NCI-H1694 (cell line): ENCODE measurements around the gene NMT1.

Experiments
- DNase-seq: peaks from one replicate; lab custom pipeline; 2025; lab: John Stamatoyannopoulos, UW

The NMT1 gene

DNA sequence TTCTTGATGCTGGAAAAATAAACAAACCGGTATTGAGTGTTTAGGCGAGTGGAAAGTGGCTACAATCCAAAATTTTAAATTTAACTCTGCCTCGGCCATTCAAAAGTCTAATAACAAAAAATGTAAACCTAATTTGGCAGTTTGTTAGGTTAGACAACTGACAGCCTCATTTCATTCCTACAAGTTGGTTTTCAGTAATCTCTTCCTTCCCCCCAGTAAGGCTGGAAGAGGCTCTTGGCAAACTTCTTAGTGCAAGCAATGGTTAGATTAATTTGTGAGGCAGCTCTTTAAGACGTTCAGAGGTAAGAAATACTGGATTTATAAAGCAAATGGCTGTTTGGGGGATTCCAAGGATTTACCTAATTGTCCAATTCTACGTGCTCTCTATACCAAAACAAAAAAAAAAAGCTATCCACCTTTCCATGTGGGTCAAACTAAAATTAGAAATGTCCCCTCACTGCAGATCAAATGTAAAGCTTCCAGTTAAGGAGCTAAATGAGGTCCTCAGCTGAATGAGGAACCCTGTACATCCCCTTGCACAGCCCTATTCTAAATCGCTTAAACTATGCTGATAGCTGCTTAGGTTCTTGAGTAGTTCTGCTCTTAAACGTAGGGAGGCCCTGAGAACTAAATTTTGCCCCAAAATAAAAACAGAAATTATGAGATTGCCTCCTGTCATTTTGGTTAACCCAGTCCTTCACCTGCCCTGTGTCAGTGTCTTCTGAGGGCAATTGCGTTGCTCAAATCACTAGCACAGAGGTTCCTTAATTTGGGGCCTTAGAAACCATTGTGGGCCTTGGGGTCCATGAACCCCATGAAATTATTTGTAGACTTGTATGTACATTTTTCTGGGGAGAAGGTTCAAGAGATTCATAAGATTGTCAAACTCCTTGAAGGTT lies 90.0 kb downstream of the NMT1 start:
- no peak for DNase-seq

DNA sequence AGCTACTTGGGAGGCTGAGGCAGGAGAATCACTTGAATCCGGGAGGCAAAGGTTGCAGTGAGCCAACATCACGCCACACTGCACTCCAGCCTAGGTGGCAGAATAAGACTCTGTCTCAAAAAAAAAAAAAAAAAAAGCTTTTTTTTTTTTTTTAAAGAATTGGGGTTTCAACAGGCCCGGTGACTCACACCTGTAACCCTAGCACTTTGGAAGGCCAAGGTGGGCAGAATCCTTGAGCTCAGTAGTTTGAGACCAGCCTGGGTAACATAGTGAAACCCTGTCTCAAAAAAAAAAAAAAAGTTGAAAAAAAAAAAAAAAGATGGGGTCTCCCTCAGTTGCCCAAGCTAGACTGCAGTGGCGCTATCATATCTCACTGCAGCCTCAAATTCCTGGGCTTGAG lies 93.9 kb downstream of the NMT1 start:
- DNase-seq: no peak

DNA sequence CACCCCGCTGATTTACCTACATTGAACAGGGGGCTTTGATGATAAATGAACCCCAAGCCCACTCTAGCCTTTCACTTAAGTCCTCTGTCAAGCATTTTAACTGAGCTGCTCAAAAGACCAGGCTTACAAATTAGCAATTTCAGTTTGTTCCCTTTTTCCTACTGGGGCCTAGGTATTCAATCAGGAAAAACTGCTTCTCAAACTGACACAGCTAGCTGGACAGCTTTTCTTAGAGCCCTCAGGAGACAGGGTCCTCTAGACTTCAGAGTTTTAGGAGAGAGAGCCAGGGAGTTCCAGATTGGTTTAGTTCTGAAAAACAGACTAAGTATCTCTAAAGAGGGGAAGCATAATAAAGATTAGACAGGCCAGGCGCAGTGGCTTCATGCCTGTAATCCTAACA lies 94.4 kb downstream of the NMT1 start:
- DNase-seq: no peak

DNA sequence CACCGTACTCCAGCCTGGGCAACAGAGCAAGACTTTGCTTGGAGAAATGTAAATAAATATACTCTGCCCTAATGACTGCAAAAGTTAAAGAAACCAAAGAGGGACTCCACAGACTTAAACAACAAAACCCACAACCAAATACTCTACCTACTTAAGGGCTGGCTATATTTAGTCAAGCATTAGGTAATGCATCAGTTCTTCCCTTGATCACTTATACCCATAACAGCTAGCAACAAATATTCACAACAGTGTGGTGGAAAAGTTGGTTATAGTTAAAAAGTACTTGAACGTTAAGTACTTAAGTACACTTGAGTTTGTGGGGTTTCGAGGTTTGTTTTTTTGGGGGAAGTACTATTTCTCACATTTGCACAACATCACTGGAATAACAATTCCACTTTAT lies 95.1 kb downstream of the NMT1 start:
- DNase-seq: no peak
